Endodermal cell (in vitro differentiated cells): ENCODE results near the gene FEZ2. TPM values are rescaled to one million over a fixed set of nuclear protein-coding genes. Genes with fewer than 3 reads are reported as not detected.

ENCODE experiments used
- DNase-seq: peaks from one replicate; pipeline ENCODE4 v3.0.0-alpha.2; 2017
- H3K27ac ChIP-seq: 2 replicates; pipeline ENCODE4 v1.5.1; 2013; ENCODE audit warnings: mild to moderate bottlenecking, low read depth, low read length, moderate library complexity
- H3K27me3 ChIP-seq: 2 replicates; pipeline ENCODE4 v1.6.1; 2013; ENCODE audit warnings: mild to moderate bottlenecking, low read length, moderate library complexity; ENCODE audit not compliant: insufficient read depth, control insufficient read depth, poor library complexity, severe bottlenecking
- H3K36me3 ChIP-seq: 2 replicates; pipeline ENCODE4 v1.7.0; 2013; ENCODE audit warnings: mild to moderate bottlenecking, low read length, moderate library complexity; ENCODE audit not compliant: control insufficient read depth, insufficient read depth
- H3K4me1 ChIP-seq: one replicate; pipeline ENCODE4 v1.7.0; 2013; ENCODE audit warnings: low read length; ENCODE audit not compliant: control insufficient read depth, insufficient read depth
- H3K4me3 ChIP-seq: 2 replicates; pipeline ENCODE4 v1.5.1; 2013; ENCODE audit warnings: mild to moderate bottlenecking, low read length, moderate library complexity
- H3K9ac ChIP-seq: 2 replicates; pipeline ENCODE4 v1.6.1; 2013; ENCODE audit warnings: mild to moderate bottlenecking, low read length, moderate library complexity; ENCODE audit not compliant: poor library complexity, severe bottlenecking; ENCODE audit errors: extremely low read depth
- H3K9me3 ChIP-seq: 2 replicates; pipeline ENCODE4 v1.6.1; 2013; ENCODE audit warnings: mild to moderate bottlenecking, low read length, moderate library complexity; ENCODE audit not compliant: control insufficient read depth
- H3K27ac Mint-ChIP-seq: 2 replicates; pipeline ENCODE4 v1.8.0; 2020; ENCODE audit warnings: mixed read lengths
- H3K27me3 Mint-ChIP-seq: 2 replicates; pipeline ENCODE4 v1.8.0; 2021; ENCODE audit warnings: mild to moderate bottlenecking, mixed read lengths; ENCODE audit not compliant: insufficient read depth
- H3K36me3 Mint-ChIP-seq: 2 replicates; pipeline ENCODE4 v1.8.0; 2020; ENCODE audit warnings: low read depth, mixed read lengths
- H3K4me1 Mint-ChIP-seq: 2 replicates; pipeline ENCODE4 v1.8.0; 2020; ENCODE audit warnings: mixed read lengths
- H3K4me3 Mint-ChIP-seq: 2 replicates; pipeline ENCODE4 v1.8.0; 2020; ENCODE audit warnings: mild to moderate bottlenecking, moderate library complexity, mixed read lengths
- H3K9me3 Mint-ChIP-seq: 2 replicates; pipeline ENCODE4 v1.8.0; 2020; ENCODE audit warnings: mild to moderate bottlenecking, mixed read lengths
- WGBS, 2 experiments: methylation state at CpG; one replicate each; pipeline versions ENCODE4 v1.1.5 to v1.1.7; 2013; ENCODE audit warnings: missing lambda C conversion rate in 2 of 2, mixed read lengths in 1 of 2; ENCODE audit not compliant: insufficient coverage in 1 of 2, insufficient read length in 1 of 2; 5-methylcytosine and 5-hydroxymethylcytosine counted together
- total RNA-seq, 2 donors: library from RNA; stranded (reverse); fragmentation: NEBNext Ultra II Directional in 1 of 2; extraction: Animal tissue kit (Norgen Biotek cat#: 25700) in 1 of 2; gene quantifications; 2 replicates in 1 of 2; 3 replicates in 1 of 2; pipeline ENCODE4 v1.2.1, GENCODE V29; 2021
- TF ChIP-seq, protein P1 (sequence below): fragments of 200-600 bp; sonication (generic); conservative IDR thresholded peaks from 2 replicates; pipeline ENCODE4 v1.5.0; 2021; ENCODE audit warnings: antibody characterized with exemption, mild to moderate bottlenecking

Gene FEZ2
- total RNA-seq, 2 donors from 2014 or later: 30.0 to 37.3 TPM

DNA sequence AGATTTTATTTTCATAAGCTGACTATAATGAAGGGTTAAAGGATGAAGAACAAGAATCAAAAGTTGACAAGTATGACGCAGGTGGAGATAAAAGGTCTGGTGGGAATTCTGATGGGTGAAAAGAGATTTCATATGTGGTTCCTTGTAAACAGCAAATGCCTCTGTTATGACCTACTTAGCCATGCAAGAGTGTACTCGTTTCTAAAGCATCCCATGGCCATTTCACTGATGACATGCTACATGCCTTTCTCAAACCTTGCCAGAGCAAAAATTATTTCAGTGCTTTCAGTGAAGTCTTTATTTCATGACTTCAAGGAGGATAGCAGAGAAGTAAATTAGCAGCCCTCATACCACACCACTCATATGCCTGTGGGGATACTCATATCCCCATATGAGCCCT lies 71.7 kb downstream of the FEZ2 start:
- DNase-seq: no peak
- peaks cover 35% of the 10 kb centered on the region for H3K4me1 Mint-ChIP-seq
- Histone ChIP-seq H3K36me3 (peaks cover 57% of the 10 kb centered on the region), H3K9me3 (no peaks in the 10 kb centered on the region), H3K4me3 (no peak overlapping the region), H3K27me3 (no peaks in the 10 kb centered on the region), H3K4me1 (peaks cover 24% of the 10 kb centered on the region), H3K27ac (no peak overlapping the region), H3K9ac (no peak overlapping the region)
- H3K27me3 Mint-ChIP-seq: no peaks in the 10 kb centered on the region
- peaks cover 22% of the 10 kb centered on the region for H3K36me3 Mint-ChIP-seq
- H3K27ac Mint-ChIP-seq: no peak overlapping the region
- WGBS, 2 experiments: 83 to 96% methylated on average over 1 to 2 of the region's 2 CpGs
- TF ChIP-seq, protein P1, sequence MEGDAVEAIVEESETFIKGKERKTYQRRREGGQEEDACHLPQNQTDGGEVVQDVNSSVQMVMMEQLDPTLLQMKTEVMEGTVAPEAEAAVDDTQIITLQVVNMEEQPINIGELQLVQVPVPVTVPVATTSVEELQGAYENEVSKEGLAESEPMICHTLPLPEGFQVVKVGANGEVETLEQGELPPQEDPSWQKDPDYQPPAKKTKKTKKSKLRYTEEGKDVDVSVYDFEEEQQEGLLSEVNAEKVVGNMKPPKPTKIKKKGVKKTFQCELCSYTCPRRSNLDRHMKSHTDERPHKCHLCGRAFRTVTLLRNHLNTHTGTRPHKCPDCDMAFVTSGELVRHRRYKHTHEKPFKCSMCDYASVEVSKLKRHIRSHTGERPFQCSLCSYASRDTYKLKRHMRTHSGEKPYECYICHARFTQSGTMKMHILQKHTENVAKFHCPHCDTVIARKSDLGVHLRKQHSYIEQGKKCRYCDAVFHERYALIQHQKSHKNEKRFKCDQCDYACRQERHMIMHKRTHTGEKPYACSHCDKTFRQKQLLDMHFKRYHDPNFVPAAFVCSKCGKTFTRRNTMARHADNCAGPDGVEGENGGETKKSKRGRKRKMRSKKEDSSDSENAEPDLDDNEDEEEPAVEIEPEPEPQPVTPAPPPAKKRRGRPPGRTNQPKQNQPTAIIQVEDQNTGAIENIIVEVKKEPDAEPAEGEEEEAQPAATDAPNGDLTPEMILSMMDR: no peak
- H3K4me3 Mint-ChIP-seq: no peak overlapping the region
- H3K9me3 Mint-ChIP-seq: no peaks in the 10 kb centered on the region

DNA sequence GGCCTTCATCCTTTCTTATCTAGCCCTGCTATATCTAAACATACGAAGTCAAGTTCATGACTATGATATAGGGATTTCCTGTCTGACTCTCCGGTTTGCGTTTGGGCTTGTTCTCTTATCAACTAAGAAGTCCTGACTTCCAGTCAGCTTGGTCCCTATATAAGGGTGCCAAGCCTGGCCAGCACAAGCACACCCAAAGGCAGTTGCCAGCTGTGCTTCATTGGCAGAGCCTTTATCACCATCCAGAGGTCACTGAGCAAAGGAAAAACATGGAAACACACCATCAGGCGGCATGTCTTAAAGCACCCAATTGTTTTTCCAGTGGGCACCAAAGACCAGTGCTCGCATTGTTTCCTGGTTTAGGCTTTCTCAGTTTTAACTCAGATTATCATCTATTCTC lies 72.7 kb downstream of the FEZ2 start:
- Histone ChIP-seq H3K27ac (no peak overlapping the region), H3K36me3 (peaks cover 62% of the 10 kb centered on the region), H3K9me3 (no peaks in the 10 kb centered on the region), H3K9ac (no peak overlapping the region), H3K4me3 (no peak overlapping the region), H3K4me1 (peaks cover 16% of the 10 kb centered on the region), H3K27me3 (no peaks in the 10 kb centered on the region)
- TF ChIP-seq, protein P1: no peak
- no peak for DNase-seq
- peaks cover 25% of the 10 kb centered on the region for H3K4me1 Mint-ChIP-seq
- H3K9me3 Mint-ChIP-seq: no peaks in the 10 kb centered on the region
- no peaks in the 10 kb centered on the region for H3K27me3 Mint-ChIP-seq
- WGBS, 2 experiments: 93 to 97% methylated on average over 5 of the region's 5 CpGs
- no peak overlapping the region for H3K4me3 Mint-ChIP-seq
- no peak overlapping the region for H3K27ac Mint-ChIP-seq
- H3K36me3 Mint-ChIP-seq: peaks cover 23% of the 10 kb centered on the region

DNA sequence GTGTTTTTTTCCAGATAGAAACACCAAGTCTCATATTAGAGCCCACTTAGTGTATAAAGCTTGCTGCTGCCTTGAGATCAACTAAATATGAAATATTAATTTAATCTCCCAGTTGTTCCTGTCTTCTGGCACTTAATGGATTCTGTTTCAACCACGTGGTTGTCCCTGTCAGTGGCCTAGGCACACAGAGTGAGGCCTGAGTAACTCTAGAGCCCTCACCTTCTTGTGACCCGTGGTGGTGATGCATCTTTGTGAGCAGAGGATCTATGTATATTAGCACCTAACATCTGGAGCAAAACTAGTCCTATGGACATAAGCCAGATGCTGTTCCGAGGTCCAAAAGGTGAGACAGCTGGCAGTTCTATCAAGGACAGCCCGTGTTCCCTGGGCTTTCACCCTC lies 74.8 kb downstream of the FEZ2 start:
- peaks cover 81% of the 10 kb centered on the region for H3K36me3 ChIP-seq

More for the DNA sequence above, 74.8 kb downstream of the FEZ2 start:
- H3K4me3 Mint-ChIP-seq: no peak overlapping the region
- TF ChIP-seq, protein P1: no peak
- H3K4me1 Mint-ChIP-seq: peaks cover 5% of the 10 kb centered on the region
- Histone ChIP-seq H3K4me1 (peaks cover 7% of the 10 kb centered on the region), H3K27me3 (no peaks in the 10 kb centered on the region), H3K4me3 (no peak overlapping the region), H3K27ac (no peak overlapping the region), H3K9me3 (no peaks in the 10 kb centered on the region), H3K9ac (no peak overlapping the region)
- H3K27me3 Mint-ChIP-seq: no peaks in the 10 kb centered on the region
- no peak overlapping the region for H3K27ac Mint-ChIP-seq
- H3K9me3 Mint-ChIP-seq: no peaks in the 10 kb centered on the region
- peaks cover 38% of the 10 kb centered on the region for H3K36me3 Mint-ChIP-seq
- WGBS, 2 experiments: 89 to 96% methylated on average over 3 to 4 of the region's 4 CpGs
- no peak for DNase-seq
